Bronchial epithelial cell (primary cell): ENCODE results near the gene DNAJC8. TPM values are rescaled to one million over a fixed set of nuclear protein-coding genes. Genes with fewer than 3 reads are reported as not detected.
A peak's percentile ranks its signal among the peaks of the same experiment; 100 is the strongest.

Experiments
- DNase-seq: peaks from one replicate; pipeline ENCODE4 v3.0.0-alpha.2; 2010; ENCODE audit warnings: low read depth
- FAIRE-seq: peaks from 2 replicates; lab custom pipeline; 2011; peaks lifted over from hg19 to GRCh38; lab: Jason Lieb, UNC
- H3K27me3 ChIP-seq: 2 replicates; pipeline ENCODE4 v1.5.1; 2011; ENCODE audit warnings: low read length; ENCODE audit not compliant: control insufficient read depth, insufficient read depth
- H3K36me3 ChIP-seq: 2 replicates; pipeline ENCODE4 v1.5.1; 2011; ENCODE audit warnings: low read length; ENCODE audit not compliant: control insufficient read depth, insufficient read depth
- H3K4me3 ChIP-seq: 2 replicates; pipeline ENCODE4 v1.5.1; 2011; ENCODE audit warnings: mild to moderate bottlenecking, low read depth, low read length, control low read depth
- total RNA-seq: library from RNA; depleted of rRNA; stranded (reverse); fragments of >200 nt; gene quantifications from 2 replicates; pipeline ENCODE4 v1.2.1, GENCODE V29; 2014
- TF ChIP-seq, protein P1 (sequence below): IDR thresholded peaks from 2 replicates; pipeline ENCODE4 v1.5.1; 2011; ENCODE audit warnings: mild to moderate bottlenecking, moderate library complexity, low read length, control low read depth, inconsistent platforms; ENCODE audit not compliant: insufficient read depth, severe bottlenecking

DNAJC8 gene
- total RNA-seq, 1 donor from 2014 or later = 44.2 TPM

DNA sequence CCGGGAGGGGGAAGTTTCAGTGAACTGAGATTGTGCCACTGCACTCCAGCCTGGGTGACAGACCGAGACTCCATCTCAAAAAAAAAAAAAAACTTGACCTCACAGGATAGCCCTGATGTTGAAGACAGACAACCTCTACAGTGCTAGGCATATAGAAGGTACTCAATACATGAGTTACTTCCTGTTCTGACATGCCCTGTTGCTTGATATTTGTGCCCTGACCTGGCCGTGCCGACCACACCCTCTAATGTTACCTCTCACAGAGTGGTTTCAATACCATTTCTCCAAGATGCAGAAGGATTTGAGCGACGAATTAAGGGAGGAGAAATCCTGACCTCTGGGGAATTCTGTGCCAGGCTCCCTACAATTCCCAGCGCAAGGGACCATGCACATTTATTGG lies 61.6 kb downstream of the DNAJC8 start:
- no peak for FAIRE-seq
- Histone ChIP-seq H3K36me3 (no peaks in the 10 kb centered on the region), H3K27me3 (no peaks in the 10 kb centered on the region), H3K4me3 (no peak overlapping the region)
- TF ChIP-seq, protein P1, sequence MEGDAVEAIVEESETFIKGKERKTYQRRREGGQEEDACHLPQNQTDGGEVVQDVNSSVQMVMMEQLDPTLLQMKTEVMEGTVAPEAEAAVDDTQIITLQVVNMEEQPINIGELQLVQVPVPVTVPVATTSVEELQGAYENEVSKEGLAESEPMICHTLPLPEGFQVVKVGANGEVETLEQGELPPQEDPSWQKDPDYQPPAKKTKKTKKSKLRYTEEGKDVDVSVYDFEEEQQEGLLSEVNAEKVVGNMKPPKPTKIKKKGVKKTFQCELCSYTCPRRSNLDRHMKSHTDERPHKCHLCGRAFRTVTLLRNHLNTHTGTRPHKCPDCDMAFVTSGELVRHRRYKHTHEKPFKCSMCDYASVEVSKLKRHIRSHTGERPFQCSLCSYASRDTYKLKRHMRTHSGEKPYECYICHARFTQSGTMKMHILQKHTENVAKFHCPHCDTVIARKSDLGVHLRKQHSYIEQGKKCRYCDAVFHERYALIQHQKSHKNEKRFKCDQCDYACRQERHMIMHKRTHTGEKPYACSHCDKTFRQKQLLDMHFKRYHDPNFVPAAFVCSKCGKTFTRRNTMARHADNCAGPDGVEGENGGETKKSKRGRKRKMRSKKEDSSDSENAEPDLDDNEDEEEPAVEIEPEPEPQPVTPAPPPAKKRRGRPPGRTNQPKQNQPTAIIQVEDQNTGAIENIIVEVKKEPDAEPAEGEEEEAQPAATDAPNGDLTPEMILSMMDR = no peak
- peak; percentile 77 for DNase-seq

- peak; percentile 84 for DNase-seq
- TF ChIP-seq, protein P1 = no peak
- no peak for FAIRE-seq
Measured at GRCh38 chr1:28170001-28170596, 62.7 kb downstream of the DNAJC8 start.

DNA sequence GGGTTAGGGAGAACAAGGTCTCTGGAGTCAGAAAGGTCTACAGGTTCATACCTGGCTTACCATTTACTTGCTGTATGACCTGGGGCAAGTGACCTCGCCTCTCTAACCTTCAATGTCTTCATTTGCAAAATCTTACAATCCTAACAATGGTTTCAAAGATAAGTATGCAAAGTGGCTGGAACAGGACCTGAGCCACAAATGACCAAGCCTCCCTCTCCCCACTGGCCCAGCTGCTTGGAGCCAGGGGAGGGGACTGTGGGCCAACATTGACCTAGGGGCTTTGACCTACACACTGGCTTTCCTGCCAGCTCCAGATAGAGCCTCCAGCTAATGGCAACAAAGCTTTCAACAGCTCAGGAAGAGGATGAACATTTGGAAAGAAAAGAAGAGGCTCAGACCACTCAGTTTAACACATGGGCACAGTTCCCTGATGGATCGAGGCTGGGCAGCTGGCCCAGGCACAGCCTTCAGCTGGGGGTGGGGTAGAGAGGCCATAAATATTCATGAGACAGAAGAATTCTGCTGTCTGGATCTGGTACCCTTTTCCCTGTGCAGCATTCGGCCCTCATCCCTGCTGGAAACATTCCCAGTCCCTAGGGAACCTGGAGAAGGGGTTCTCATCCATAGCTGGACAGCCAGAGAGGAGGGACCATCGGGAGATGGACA lies 69.2 kb downstream of the DNAJC8 start:
- Histone ChIP-seq H3K27me3 (no peaks in the 10 kb centered on the region), H3K4me3 (no peak overlapping the region), H3K36me3 (no peaks in the 10 kb centered on the region)
- DNase-seq (no peak), FAIRE-seq (no peak)
- TF ChIP-seq, protein P1 = no peak

More at GRCh38 chr1:28170001-28170596, 62.7 kb downstream of the DNAJC8 start:
- Histone ChIP-seq H3K36me3 (no peaks in the 10 kb centered on the region), H3K27me3 (no peaks in the 10 kb centered on the region), H3K4me3 (no peak overlapping the region)

- Histone ChIP-seq H3K4me3 (no peak overlapping the region), H3K27me3 (no peaks in the 10 kb centered on the region), H3K36me3 (no peaks in the 10 kb centered on the region)
- TF ChIP-seq, protein P1 = no peak
- FAIRE-seq (peak; percentile 32), DNase-seq (no peak)
Measured at GRCh38 chr1:28162151-28162550, 70.7 kb downstream of the DNAJC8 start.

GRCh38 chr1:28161751-28162150 lies 71.1 kb downstream of the DNAJC8 start:
- TF ChIP-seq, protein P1 = no peak
- Histone ChIP-seq H3K36me3 (no peaks in the 10 kb centered on the region), H3K27me3 (no peaks in the 10 kb centered on the region), H3K4me3 (no peak overlapping the region)
- FAIRE-seq (no peak), DNase-seq (no peak)

DNA sequence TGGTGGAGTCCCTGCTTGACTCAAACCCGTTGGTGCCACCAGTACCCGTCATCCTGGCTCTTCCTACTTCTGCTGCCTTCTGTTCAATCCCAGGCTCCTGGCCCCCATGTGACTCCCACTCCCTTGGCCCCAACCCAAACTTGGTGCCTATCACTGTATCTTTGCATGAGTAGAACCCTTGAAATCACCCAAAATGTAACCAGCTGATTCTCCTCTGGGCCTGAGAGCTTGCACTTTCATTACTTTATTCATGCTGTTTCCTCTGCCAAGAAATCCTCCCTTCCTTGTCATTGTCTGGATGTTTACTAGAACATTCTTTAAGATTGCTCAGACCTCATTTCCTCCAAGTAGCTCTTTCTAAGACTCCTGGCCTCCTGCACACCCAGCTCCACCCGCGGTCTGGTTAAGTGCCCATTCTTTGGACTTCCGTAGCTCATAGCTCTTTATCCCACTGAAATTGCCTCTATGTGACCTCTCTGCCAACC lies 72.0 kb downstream of the DNAJC8 start:
- no peaks in the 10 kb centered on the region for H3K27me3 ChIP-seq
- TF ChIP-seq, protein P1 = no peak
- peak; percentile 77 for DNase-seq
- no peaks in the 10 kb centered on the region for H3K36me3 ChIP-seq
- H3K4me3 ChIP-seq = no peak overlapping the region
- peak; percentile 94 for FAIRE-seq
